GM04503 (cell line): ENCODE measurements around the gene GPHN.

Source experiments
- DNase-seq: peaks from one replicate; pipeline ENCODE4 v3.0.0-alpha.2; 2012; ENCODE audit warnings: low read depth

GPHN gene

GRCh38 chr14:66955159-66955558, 447.2 kb downstream of the GPHN start:
- DNase-seq: no peak

GRCh38 chr14:66959437-66960050, 451.6 kb downstream of the GPHN start:
- no peak for DNase-seq

- DNase-seq: no peak
These were observed 457.9 kb downstream of the GPHN start for GRCh38 chr14:66965831-66966230.

GRCh38 chr14:66972469-66972868, 464.5 kb downstream of the GPHN start:
- DNase-seq: no peak

GRCh38 chr14:66974397-66975025, 466.6 kb downstream of the GPHN start:
- no peak for DNase-seq

GRCh38 chr14:66975251-66975650, 467.3 kb downstream of the GPHN start:
- DNase-seq: no peak

GRCh38 chr14:66979101-66979974, 471.4 kb downstream of the GPHN start:
- DNase-seq: no peak

GRCh38 chr14:66982247-66982646, 474.3 kb downstream of the GPHN start:
- no peak for DNase-seq

GRCh38 chr14:66992776-66993175, 484.8 kb downstream of the GPHN start:
- no peak for DNase-seq

- DNase-seq: no peak
These were observed 485.6 kb downstream of the GPHN start for GRCh38 chr14:66993512-66993911.

GRCh38 chr14:66998013-66998412, 490.1 kb downstream of the GPHN start:
- no peak for DNase-seq

- DNase-seq: no peak
These were observed 492.0 kb downstream of the GPHN start for GRCh38 chr14:66999978-67000377.

GRCh38 chr14:67002994-67003753, 495.2 kb downstream of the GPHN start:
- DNase-seq: no peak

- DNase-seq: no peak
These were observed 496.6 kb downstream of the GPHN start for GRCh38 chr14:67004521-67004920.

GRCh38 chr14:67010602-67011001, 502.7 kb downstream of the GPHN start:
- DNase-seq: no peak

GRCh38 chr14:67016856-67017255, 508.9 kb downstream of the GPHN start:
- DNase-seq: no peak

- DNase-seq: no peak
These were observed 510.8 kb downstream of the GPHN start for GRCh38 chr14:67018720-67019119.

- no peak for DNase-seq
These were observed 511.8 kb downstream of the GPHN start for GRCh38 chr14:67019796-67020195.

- no peak for DNase-seq
These were observed 524.2 kb downstream of the GPHN start for GRCh38 chr14:67031920-67032774.

GRCh38 chr14:67045440-67045839, 537.5 kb downstream of the GPHN start:
- DNase-seq: no peak

GRCh38 chr14:67050896-67051295, 542.9 kb downstream of the GPHN start:
- no peak for DNase-seq
